Activated naive CD8-positive, alpha-beta T cell treated with anti-CD3 and anti-CD28 coated beads, Interleukin-2, amount 50 U/mL, for 24 hours (primary cell): ENCODE data around the gene OR6S1.
A peak's percentile ranks its signal among the peaks of the same experiment; 100 is the strongest.

Experiments used
- ATAC-seq: fragments of 150-1000 bp; cut with Tn5 transposase; one replicate; pipeline ENCODE4 v1.10.0; 2021
- DNase-seq: peaks from one replicate; pipeline ENCODE4 v3.0.0; 2021
- H3K27ac Mint-ChIP-seq: one replicate; pipeline ENCODE4 v1.8.0; 2021; ENCODE audit warnings: mild to moderate bottlenecking, mixed read lengths
- H3K27me3 Mint-ChIP-seq: one replicate; pipeline ENCODE4 v1.8.0; 2021; ENCODE audit warnings: mixed read lengths
- H3K36me3 Mint-ChIP-seq: one replicate; pipeline ENCODE4 v1.8.0; 2021; ENCODE audit warnings: low read depth, mixed read lengths
- H3K4me1 Mint-ChIP-seq: one replicate; pipeline ENCODE4 v1.8.0; 2021; ENCODE audit warnings: mixed read lengths
- H3K4me3 Mint-ChIP-seq: one replicate; pipeline ENCODE4 v1.8.0; 2021; ENCODE audit warnings: mild to moderate bottlenecking, moderate library complexity, mixed read lengths
- H3K9me3 Mint-ChIP-seq: one replicate; pipeline ENCODE4 v1.8.0; 2021; ENCODE audit warnings: mixed read lengths

OR6S1 gene

GRCh38 chr14:20641591-20641990 is at the start of gene OR6S1:
Gene OR6S1, minus strand, starts transcription at chr14:20641691. Its CDS starts 0 bp downstream, at chr14:20641691.
- Mint-ChIP-seq H3K4me1 (no peaks in the 10 kb centered on the region), H3K4me3 (no peak within 1 kb of the TSS), H3K36me3 (no peaks in the 10 kb centered on the region), H3K27me3 (peaks cover 32% of the 10 kb centered on the region), H3K27ac (no peak within 1 kb of the TSS), H3K9me3 (no peaks in the 10 kb centered on the region)
- DNase-seq (no peak), ATAC-seq (no peak)

- no peak overlapping the region for H3K4me3 Mint-ChIP-seq
- no peaks in the 10 kb centered on the region for H3K9me3 Mint-ChIP-seq
- DNase-seq = no peak
- H3K27me3 Mint-ChIP-seq = peaks cover 5% of the 10 kb centered on the region
- ATAC-seq = peak; percentile 87
- no peaks in the 10 kb centered on the region for H3K36me3 Mint-ChIP-seq
- no peak overlapping the region for H3K27ac Mint-ChIP-seq
- peaks cover 9% of the 10 kb centered on the region for H3K4me1 Mint-ChIP-seq
Observed at GRCh38 chr14:20690848-20691640, 49.6 kb upstream of the OR6S1 start.

- DNase-seq (no peak), ATAC-seq (no peak)
- no peaks in the 10 kb centered on the region for H3K36me3 Mint-ChIP-seq
- peaks cover 3% of the 10 kb centered on the region for H3K27me3 Mint-ChIP-seq
- H3K9me3 Mint-ChIP-seq = no peaks in the 10 kb centered on the region
- no peak within 1 kb of the TSS for H3K4me3 Mint-ChIP-seq
- peaks cover 18% of the 10 kb centered on the region for H3K4me1 Mint-ChIP-seq
- no peak within 1 kb of the TSS for H3K27ac Mint-ChIP-seq
Observed at GRCh38 chr14:20688167-20688839, 46.8 kb upstream of the OR6S1 start, which contains the start of gene ANG. Gene ANG, plus strand, starts transcription at chr14:20688764. Its CDS starts 4,801 bp downstream, at chr14:20693565.

- no peak overlapping the region for H3K4me3 Mint-ChIP-seq
- ATAC-seq = no peak
- H3K9me3 Mint-ChIP-seq = no peaks in the 10 kb centered on the region
- no peak for DNase-seq
- no peaks in the 10 kb centered on the region for H3K36me3 Mint-ChIP-seq
- no peak overlapping the region for H3K27ac Mint-ChIP-seq
- peaks cover 18% of the 10 kb centered on the region for H3K4me1 Mint-ChIP-seq
- no peaks in the 10 kb centered on the region for H3K27me3 Mint-ChIP-seq
Observed at GRCh38 chr14:20687362-20688166, 46.1 kb upstream of the OR6S1 start.

GRCh38 chr14:20686386-20687143 is 45.1 kb upstream of the OR6S1 start:
- no peaks in the 10 kb centered on the region for H3K27me3 Mint-ChIP-seq
- H3K9me3 Mint-ChIP-seq = no peaks in the 10 kb centered on the region
- no peak for ATAC-seq
- H3K27ac Mint-ChIP-seq = no peak overlapping the region
- no peaks in the 10 kb centered on the region for H3K36me3 Mint-ChIP-seq
- DNase-seq = no peak
- H3K4me3 Mint-ChIP-seq = no peak overlapping the region
- H3K4me1 Mint-ChIP-seq = peaks cover 18% of the 10 kb centered on the region

GRCh38 chr14:20684662-20685456 is 43.4 kb upstream of the OR6S1 start:
- Mint-ChIP-seq H3K9me3 (no peaks in the 10 kb centered on the region), H3K4me3 (no peak overlapping the region), H3K27me3 (no peaks in the 10 kb centered on the region), H3K4me1 (peaks cover 11% of the 10 kb centered on the region), H3K27ac (peak overlapping the region; percentile 69), H3K36me3 (no peaks in the 10 kb centered on the region)
- DNase-seq (no peak), ATAC-seq (no peak)

GRCh38 chr14:20683891-20684661 is 42.6 kb upstream of the OR6S1 start, which contains the start of gene RNASE4:
Gene RNASE4, plus strand, starts transcription at chr14:20684560. Its CDS starts 14,812 bp downstream, at chr14:20699372.
- Mint-ChIP-seq H3K4me3 (no peak within 1 kb of the TSS), H3K27ac (peak within 1 kb of the TSS; percentile 69), H3K4me1 (peaks cover 9% of the 10 kb centered on the region), H3K36me3 (no peaks in the 10 kb centered on the region), H3K9me3 (no peaks in the 10 kb centered on the region), H3K27me3 (no peaks in the 10 kb centered on the region)
- peak; percentile 33 for ATAC-seq
- peak; percentile 83 for DNase-seq

GRCh38 chr14:20683125-20683890 is 41.8 kb upstream of the OR6S1 start:
- peaks cover 9% of the 10 kb centered on the region for H3K4me1 Mint-ChIP-seq
- H3K27me3 Mint-ChIP-seq = no peaks in the 10 kb centered on the region
- ATAC-seq (peak; percentile 69), DNase-seq (peak; percentile 86)
- H3K36me3 Mint-ChIP-seq = no peaks in the 10 kb centered on the region
- H3K9me3 Mint-ChIP-seq = no peaks in the 10 kb centered on the region
- no peak overlapping the region for H3K27ac Mint-ChIP-seq
- no peak overlapping the region for H3K4me3 Mint-ChIP-seq

GRCh38 chr14:20682435-20683124 is 41.1 kb upstream of the OR6S1 start:
- Mint-ChIP-seq H3K36me3 (no peaks in the 10 kb centered on the region), H3K27ac (no peak overlapping the region), H3K27me3 (no peaks in the 10 kb centered on the region), H3K4me3 (no peak overlapping the region), H3K9me3 (no peaks in the 10 kb centered on the region), H3K4me1 (peaks cover 9% of the 10 kb centered on the region)
- ATAC-seq (peak; percentile 65), DNase-seq (peak; percentile 83)

- Mint-ChIP-seq H3K36me3 (no peaks in the 10 kb centered on the region), H3K27ac (no peak overlapping the region), H3K27me3 (no peaks in the 10 kb centered on the region), H3K4me1 (peaks cover 9% of the 10 kb centered on the region), H3K9me3 (no peaks in the 10 kb centered on the region), H3K4me3 (no peak overlapping the region)
- no peak for ATAC-seq
- DNase-seq = no peak
Observed at GRCh38 chr14:20682127-20682434, 40.6 kb upstream of the OR6S1 start.

GRCh38 chr14:20681348-20682126 is 40.0 kb upstream of the OR6S1 start:
- H3K27ac Mint-ChIP-seq = no peak overlapping the region
- peak; percentile 13 for ATAC-seq
- H3K36me3 Mint-ChIP-seq = no peaks in the 10 kb centered on the region
- no peaks in the 10 kb centered on the region for H3K27me3 Mint-ChIP-seq
- peaks cover 9% of the 10 kb centered on the region for H3K4me1 Mint-ChIP-seq
- H3K4me3 Mint-ChIP-seq = no peak overlapping the region
- peak; percentile 84 for DNase-seq
- H3K9me3 Mint-ChIP-seq = no peaks in the 10 kb centered on the region
